GM12801 (cell line): Measurements from ENCODE around the gene GLYR1.

ENCODE experiments used
- TF ChIP-seq, protein P1 (sequence below): IDR thresholded peaks from one replicate; pipeline ENCODE4 v1.5.1; 2011; ENCODE audit warnings: control low read depth; ENCODE audit not compliant: insufficient read length; ENCODE audit errors: extremely low read depth

The GLYR1 gene

DNA sequence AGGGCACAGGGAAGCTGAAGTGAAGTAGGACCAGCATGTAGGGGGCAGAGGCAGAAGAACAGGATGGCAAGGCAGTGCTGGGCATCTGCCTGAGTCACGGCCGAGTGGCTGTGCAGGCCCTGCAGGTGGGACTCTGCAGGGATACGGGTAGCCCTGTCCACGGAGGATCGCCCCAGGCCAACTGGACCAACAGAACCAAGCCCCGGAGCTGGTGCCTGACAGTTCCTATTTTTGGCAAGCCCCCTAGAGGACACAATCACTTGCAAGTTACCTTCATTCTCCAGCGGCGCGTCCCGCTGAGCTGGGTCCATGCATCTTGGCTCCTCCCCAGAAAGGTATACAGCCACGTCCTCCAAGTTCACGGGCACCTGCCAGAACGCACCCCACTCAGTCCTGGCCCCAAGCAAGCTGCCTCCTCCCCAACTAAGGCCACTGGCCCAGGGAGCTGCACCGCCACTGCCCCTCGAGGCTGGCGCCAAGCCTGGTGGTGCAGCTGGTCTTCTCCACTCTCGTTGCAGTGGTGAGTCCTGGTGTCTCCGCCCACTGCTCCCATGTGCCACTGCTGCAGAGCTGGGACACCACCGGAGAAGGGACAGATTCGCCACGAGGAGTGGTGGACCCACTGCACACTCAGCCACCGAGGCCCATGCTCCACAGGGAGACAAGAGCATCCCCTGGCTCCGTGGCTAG is 86.7 kb downstream of the GLYR1 start:
- TF ChIP-seq, protein P1, sequence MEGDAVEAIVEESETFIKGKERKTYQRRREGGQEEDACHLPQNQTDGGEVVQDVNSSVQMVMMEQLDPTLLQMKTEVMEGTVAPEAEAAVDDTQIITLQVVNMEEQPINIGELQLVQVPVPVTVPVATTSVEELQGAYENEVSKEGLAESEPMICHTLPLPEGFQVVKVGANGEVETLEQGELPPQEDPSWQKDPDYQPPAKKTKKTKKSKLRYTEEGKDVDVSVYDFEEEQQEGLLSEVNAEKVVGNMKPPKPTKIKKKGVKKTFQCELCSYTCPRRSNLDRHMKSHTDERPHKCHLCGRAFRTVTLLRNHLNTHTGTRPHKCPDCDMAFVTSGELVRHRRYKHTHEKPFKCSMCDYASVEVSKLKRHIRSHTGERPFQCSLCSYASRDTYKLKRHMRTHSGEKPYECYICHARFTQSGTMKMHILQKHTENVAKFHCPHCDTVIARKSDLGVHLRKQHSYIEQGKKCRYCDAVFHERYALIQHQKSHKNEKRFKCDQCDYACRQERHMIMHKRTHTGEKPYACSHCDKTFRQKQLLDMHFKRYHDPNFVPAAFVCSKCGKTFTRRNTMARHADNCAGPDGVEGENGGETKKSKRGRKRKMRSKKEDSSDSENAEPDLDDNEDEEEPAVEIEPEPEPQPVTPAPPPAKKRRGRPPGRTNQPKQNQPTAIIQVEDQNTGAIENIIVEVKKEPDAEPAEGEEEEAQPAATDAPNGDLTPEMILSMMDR = no peak

DNA sequence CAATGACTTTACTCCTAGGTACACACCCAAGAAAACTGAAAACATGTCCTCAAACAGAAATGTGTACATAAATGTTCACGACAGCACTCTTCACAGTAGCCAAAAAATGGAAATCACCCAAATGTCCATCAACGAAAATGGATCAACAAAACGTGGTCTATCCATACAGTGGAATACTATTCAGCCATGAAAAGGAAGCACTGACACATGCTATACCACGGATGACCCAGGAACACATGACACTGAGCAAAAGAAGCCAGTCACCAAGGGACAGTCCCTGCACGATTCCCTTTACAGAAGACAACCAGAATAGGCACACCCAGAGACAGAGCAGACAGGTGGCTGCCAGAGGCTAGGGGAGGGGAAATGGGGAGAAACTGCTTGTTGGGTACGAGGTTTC is 91.4 kb downstream of the GLYR1 start:
- TF ChIP-seq, protein P1 = no peak

DNA sequence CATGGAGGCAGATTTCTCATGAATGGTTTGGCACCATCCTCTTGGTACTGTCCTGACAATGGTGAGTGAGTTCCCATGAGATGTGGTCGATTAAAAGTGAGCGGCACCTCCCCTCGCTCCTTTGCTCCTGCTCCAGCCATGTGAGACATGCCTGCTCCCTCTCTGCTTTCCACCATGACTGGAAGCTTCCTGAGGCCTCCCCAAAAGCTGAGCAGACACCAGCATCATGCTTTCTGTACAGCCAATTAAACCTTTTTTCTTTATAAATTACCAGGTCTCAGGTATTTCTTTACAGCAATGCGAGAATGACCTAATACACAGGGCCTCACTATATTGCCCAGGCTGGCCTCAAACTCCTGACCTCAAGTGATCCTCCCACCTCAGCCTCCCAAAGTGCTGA is 92.2 kb downstream of the GLYR1 start:
- TF ChIP-seq, protein P1 = no peak

DNA sequence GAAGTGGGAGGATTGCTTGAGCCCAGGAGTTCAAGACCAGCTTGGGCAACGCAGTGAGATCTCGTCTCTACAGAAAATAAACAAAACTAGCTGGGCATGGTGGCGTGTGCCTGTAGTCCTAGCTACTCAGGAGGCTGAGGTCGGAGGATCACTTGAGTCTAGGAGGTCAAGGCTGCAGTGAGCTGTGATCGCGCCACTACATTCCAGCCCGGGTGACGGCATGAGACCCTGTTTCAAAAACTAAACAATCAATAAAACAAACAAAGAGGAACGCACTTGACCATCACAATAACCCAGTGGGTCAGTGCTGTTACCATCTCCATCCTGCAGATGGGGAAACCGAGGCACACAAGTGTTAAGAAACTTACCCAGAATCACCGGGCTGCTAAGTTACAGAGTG is 93.9 kb downstream of the GLYR1 start:
- TF ChIP-seq, protein P1 = no peak
